GM19238 (cell line): ENCODE data around the gene PPP1R14D.

Source experiments
- DNase-seq: peaks from one replicate; pipeline ENCODE4 v3.0.0; 2011; ENCODE audit warnings: low spot score; ENCODE audit not compliant: insufficient read length

The PPP1R14D gene

DNA sequence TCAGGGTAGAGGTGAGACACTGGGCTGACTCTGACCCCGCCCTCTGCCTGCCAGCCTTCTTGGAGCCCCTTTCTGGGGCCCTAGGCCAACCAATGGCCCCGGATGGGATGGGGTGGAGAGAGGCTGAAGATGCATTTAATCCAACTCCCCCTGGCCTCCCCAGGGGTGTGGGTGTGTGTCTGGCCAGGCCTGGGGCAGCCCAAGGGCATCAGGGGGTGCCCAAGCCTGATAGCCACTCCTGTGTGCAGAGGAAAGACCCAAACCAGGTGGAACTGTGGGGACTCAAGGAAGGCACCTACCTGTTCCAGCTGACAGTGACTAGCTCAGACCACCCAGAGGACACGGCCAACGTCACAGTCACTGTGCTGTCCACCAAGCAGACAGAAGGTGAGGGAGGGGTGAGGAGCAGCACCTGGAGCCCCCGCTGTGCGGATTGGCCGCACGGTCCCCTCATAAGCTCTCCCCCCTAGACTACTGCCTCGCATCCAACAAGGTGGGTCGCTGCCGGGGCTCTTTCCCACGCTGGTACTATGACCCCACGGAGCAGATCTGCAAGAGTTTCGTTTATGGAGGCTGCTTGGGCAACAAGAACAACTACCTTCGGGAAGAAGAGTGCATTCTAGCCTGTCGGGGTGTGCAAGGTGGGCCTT is 24.9 kb upstream of the PPP1R14D start:
- no peak for DNase-seq

DNA sequence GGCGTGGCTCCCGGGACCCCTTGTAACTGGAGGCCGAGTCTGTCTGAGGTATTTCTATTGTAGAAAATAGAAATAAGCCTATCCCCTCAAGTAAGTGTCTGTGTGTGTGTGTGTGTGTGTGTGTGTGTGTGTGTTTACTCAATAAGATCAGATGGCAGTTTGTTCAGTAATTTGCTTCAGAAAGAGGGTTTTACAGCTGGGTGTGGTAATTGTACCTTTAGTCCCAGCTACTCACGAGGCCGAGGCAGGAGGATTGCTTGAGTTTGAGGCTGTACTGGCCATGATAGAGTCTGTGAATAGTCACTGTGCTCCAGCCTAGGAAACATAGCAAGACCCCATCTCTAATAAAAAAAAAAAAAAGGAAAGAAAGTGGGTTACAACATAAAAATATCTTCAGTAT is 24.0 kb upstream of the PPP1R14D start:
- no peak for DNase-seq

DNA sequence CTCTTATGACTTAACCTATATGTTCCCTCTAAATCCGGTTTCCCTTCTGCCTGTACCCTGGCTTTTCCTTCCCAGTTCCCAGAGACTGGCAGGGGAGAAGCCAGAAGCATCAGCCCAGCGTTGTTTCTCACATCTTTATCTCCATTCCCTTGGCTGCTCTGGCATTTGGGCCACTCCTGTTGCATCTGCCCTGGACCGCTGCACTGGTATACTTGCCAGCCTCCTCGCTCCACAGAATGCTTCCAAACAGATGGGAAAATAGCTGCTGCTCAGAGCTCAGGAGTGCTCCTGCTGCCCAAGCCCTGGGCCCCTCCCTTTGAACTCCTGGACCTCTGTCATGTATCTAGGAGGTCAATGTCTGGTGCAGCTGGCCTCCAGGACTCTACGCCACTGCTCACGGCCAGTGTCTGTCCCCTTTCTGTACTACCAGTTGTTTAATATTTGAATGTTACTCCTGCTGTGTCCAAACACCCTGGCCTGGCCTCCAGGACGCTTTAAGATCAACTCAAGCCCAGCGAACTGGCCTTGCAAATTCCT is 22.1 kb upstream of the PPP1R14D start:
- DNase-seq = no peak

DNA sequence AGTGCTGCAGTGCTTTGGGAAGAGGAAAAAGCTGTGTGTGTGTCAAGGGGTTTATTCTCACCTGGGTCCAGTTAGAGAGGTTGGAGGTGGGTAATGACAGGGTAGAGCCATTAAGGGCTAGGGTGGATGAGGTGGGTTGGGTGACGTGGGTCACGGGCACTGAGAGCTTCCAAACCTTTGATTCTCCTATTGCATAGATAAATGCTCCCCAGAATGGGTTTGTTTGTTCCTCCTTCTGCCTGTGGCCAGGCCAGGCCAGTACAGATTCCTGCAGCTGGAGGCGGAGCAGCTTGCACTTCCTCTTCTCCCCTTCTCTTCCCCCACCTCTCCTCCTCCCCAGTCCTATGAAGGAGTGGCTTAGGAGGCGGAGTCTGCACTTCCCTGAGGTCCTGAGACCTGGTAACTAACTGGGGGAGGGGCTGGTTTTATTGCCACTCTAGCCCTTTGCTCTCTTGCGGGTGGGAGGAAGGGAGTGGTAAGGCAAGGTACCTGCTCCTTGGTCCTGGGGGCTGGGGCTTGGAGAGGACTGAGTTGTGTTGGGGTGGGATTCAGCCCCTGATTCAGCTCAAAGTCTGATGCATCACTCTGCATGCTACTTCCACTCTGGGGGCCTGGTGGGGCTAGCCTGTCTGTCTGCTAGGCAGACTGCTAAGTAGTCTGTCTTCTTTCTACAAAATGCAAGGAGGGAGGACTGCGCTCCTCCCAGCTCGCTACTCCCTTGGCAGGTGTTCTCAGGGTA is 18.9 kb upstream of the PPP1R14D start:
- peak; percentile 71 for DNase-seq

DNA sequence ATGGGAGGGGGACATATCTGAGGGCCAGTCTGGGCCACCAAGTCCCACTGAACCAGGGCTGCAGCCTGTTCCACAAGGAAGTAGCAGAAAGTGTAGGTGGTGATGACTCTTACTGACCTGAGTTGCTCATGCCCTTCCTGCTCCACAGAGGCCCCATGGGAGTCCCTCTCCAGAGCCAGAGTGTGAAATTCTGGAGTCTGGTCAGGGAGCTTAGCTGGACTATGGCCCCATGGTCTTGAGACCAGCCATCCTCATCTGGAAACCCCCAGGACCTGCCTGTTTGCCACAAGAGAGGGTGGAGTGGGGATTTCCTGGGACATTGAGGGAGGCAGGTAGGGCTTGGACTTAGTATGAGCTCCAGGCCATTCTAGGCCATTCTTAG is 18.3 kb upstream of the PPP1R14D start:
- DNase-seq = no peak

DNA sequence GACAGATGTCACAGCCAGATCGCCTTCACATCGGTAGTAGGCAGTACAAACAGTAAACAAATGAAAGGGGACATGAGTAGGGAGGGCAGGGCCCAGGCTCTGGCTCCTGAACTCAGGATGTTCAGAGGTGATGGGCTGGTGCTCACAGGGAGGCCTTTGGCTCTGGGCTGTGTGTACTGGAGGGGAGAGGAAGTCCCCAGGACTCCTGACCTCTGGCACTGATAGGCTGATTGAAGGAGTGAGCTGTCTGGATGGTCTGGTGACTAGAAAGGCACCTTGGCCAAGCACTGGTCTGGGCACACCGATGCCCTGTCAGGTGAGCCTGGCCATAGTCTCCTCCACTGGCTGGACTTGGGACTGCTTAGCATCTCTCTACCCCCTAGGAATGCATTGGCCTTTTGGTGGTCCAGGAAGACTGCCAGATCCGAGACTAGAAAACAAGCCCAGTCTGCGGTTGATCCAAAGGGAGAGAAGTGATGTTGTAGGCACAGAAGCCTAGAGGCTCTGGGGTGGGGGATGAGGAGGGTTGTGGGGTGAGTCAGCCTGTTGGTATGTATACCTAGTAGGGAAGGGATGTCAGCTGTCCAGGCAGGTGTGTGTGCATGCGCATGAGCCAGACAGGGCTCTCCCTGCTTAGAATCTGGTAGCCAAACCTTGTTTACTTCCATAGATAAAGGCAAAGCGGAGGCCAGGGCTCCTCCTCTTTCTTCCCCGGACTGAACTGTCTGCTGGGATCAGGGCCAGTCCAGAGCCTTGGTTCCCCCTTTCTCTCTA is 17.2 kb upstream of the PPP1R14D start:
- DNase-seq = no peak

DNA sequence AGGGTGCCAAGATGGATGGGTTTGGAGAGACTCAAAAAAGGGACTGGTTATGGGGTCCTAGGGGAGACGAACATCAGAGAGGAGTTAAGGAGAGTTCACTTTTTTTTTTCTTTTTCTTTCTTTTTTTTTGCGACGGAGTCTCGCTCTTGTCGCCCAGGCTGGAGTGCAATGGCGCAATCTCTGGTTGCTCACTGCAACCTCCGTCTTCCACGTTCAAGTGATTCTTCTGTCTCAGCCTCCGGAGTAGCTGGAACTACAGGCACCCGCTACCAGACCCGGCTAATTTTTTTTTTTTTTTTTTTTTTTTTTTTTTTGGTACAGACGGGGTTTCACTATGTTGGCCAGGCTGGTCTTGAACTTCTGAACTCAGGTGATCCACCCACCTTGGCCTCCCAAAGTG is 16.5 kb upstream of the PPP1R14D start:
- no peak for DNase-seq

DNA sequence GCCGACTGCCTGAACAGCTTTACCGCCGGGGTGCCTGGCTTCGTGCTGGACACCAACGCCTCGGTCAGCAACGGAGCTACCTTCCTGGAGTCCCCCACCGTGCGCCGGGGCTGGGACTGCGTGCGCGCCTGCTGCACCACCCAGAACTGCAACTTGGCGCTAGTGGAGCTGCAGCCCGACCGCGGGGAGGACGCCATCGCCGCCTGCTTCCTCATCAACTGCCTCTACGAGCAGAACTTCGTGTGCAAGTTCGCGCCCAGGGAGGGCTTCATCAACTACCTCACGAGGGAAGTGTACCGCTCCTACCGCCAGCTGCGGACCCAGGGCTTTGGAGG is 16.2 kb upstream of the PPP1R14D start:
- DNase-seq = peak; percentile 49

DNA sequence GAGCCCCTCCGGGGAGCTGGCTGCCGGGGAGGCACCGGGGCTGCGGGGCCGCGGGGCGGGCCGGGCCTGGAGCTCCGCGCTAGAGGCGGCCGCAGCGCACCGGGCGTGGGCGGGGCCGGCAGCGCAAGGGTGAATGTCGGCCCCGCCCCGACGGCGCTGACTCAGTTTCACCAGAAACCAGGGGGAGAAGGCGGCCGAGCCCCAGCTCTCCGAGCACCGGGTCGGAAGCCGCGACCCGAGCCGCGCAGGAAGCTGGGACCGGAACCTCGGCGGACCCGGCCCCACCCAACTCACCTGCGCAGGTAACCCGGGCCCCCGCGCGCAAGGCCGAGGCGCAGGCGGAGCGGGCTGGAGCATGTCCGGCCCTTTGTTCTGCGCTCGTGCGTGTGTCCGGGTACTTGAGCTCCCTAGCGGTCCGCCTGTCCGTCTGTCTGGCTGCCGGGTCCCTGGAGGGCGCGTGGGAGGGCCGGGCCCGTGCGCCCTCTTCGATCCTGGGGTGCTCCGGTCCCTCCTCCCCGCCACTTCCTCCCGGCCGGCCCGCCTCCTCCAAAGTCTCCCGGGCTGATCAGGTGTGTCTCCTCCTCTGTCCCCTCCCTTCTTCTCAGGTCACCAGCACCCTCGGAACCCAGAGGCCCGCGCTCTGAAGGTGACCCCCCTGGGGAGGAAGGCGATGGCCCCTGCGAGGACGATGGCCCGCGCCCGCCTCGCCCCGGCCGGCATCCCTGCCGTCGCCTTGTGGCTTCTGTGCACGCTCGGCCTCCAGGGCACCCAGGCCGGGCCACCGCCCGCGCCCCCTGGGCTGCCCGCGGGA is 15.6 kb upstream of the PPP1R14D start, which contains the start of gene SPINT1:
Gene SPINT1 (plus strand): TSS at position 164 of the 811 bp plus-strand sequence. CDS start 507 bp downstream, at position 671.
- peak; percentile 65 for DNase-seq

DNA sequence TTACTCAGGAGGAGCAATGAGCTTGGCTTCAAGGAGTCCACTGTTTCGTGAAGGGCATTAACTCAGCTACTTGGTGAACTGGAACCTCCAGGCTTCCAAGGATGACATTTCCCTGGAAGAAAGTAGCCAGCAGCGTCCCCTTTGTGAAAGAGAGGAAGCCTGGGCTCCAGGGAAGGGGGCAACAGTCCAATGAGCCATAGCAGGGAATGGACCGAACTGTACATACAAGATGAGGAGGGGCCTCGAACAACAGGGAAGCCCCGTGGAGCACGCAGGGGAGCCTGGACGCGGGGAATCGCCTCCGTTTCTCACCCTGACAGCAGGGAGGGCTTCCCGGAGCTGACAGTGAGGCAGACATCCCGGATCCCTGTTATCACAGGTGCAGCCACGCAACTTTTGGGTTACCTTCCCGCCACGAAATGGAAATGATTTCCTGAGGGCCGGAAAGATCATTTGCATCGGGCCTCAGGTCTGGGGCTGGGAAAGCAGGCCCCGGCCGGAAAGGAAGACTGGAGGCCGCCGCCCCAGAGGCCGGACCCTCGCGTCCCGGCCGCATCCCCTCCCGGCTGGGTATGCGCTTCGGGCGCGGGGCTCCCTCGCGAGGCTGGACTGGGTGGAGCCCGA is 14.9 kb upstream of the PPP1R14D start:
- no peak for DNase-seq

DNA sequence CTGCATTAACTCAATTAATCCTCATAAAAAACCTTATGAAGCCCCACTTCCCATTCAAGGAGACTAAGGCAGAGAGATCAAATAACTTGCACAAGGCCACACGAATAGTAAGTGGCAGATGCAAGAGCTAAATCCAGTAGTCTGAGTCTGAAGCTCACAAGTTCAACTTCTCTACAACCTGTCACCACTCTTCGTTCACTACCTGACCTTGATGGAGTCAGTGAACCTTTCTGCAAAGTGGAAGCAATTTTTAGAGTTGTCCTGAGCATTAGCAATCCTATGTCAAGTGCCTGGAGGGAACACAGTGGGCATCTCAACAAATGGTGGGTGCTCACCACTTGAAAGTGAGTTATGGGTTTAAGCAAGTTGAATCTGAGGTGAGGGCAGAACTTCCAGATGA is 13.2 kb upstream of the PPP1R14D start:
- no peak for DNase-seq

DNA sequence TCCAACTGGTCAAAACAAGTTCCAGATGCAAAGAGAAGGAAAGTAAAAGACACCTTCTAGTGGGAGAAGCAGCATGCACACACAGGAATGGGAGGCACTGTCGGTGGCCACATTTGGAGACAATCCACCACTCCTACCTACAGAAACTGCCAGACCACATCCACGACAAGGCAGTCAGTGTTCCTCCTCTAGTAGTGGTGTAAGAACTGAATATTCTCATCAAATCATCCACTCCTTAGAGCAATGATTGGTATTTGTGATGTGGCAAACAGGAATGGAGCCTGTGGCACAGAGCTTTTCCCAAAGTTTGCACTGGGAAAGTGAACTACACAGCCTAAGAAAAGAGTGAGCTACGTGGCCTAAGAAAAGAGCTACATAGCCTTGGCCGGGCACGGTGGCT is 10.2 kb upstream of the PPP1R14D start:
- no peak for DNase-seq

DNA sequence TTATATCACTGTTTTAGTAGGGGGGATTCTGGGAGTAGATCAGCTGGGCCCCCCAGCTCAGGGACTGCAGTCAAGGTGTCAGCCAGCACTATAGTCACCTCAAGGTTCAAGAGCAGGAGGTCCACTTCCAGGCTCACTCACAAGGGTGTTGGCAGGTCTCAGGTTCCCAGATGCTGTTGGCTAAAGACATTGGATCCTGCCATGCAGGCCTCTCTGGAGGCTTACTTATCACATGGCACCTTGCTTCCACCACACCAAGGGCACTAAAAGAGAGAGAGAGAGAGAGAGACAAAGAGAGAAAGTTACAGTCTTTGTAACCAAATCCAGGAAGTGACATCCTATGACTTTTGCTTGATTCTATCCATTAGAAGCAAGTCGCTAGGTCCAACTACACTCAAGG is 7.5 kb upstream of the PPP1R14D start:
- no peak for DNase-seq

DNA sequence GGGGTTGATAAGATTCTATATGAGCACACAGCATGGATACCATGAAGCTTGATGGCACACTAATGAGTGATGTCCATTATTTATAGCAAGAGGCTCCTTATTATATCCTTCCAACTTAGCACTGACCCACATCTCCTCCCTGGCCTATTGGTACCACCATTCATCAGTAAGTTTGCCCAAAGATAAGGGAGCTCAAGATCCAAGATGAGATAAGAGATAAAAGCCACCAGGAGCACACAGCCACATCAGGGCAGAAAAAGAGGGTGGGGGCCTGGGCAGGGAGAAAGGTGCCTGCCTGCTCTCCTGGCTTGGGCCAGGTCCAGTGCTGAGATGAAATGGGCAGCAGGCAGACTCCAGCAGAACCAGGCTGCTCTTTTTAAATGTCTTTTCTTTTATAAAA is 4.4 kb upstream of the PPP1R14D start:
- DNase-seq = no peak

DNA sequence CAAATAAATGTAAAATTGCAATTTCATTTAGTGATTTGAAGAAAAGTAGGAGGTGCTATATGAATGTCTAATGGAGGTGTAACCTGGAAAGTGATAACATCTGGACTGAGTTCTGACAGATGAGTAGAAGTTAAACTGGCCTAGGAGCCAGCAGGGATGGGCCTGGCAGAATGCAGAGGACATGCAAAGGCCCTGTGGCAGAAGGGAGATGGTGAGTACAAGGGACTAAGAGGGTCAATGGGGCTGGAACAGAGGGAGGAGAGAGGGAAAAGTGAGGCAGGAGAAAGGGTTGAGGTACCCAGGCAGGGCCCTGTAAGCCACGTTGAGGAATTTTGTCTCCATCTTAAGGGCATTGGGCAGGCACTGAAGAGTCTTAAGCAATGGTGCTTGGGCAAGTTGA is 3.4 kb upstream of the PPP1R14D start:
- no peak for DNase-seq

DNA sequence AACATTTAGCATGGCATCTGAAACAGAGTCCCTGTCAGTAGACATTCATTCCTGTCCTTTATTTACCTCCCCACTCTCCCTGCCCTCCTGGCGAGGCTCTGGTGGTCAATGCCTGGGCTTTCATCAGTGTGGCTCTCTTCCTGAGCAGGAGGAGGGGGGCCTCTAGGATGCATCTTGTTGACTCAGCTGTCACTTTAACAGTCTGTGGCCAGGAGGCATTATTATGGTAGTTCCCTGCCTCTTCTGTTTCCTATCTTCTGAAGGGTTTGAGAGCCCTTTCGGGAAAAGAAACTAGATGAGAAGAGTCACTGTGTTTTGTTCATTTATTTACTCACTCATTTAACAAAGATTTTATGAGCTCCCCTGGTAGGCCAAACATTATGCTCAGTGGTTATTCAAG is 2.4 kb upstream of the PPP1R14D start:
- DNase-seq = no peak

DNA sequence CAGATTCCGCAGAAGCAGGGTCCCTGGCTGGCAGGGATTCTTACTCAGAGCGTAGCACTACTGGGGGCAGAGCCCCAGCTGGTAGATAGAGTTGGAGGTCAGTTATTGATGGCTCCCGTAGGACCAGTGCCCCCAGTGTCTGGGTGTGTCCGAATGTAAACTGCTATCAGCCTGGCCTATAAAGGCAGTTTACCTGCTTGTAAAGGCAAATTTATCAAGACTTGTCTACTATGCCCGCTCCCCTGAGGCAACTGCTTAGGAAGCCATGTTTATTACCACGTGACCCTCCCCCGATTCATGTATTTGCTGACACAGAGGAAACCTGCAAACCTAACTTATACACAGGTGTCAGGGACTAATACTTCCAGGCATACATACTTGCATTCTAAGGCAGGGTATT is 607 bp upstream of the PPP1R14D start:
- DNase-seq = no peak

DNA sequence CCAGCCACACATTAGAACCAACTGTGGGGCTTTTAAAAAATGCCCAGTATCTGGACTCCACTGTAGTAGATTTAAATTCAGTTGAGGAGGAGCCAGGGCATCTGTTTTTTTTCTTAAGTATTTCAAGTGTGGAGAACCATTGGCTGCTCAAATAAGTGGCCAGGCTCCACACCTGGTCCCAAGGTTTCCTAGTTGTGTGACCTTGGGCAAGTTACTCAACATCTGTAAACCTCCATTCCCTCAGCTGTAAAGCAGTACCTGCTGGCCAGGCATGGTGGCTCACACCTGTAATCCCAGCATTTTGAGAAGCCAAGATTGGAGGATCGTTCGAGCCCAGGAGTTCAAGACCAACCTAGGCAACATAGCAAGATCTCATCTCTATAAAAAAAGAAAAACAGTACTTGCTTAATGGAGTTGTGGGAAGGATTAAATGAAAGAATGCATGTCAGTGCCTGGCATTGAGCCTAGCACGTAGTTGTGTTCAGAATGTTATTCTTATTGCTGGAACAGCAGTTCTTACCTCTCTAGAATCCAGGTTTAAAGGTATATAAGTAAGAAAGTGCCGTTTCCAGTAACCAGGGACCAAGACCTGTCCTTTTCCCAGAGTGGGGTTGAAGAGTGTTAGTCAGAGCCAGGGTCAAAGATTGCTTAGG is 2.0 kb downstream of the PPP1R14D start:
- no peak for DNase-seq

DNA sequence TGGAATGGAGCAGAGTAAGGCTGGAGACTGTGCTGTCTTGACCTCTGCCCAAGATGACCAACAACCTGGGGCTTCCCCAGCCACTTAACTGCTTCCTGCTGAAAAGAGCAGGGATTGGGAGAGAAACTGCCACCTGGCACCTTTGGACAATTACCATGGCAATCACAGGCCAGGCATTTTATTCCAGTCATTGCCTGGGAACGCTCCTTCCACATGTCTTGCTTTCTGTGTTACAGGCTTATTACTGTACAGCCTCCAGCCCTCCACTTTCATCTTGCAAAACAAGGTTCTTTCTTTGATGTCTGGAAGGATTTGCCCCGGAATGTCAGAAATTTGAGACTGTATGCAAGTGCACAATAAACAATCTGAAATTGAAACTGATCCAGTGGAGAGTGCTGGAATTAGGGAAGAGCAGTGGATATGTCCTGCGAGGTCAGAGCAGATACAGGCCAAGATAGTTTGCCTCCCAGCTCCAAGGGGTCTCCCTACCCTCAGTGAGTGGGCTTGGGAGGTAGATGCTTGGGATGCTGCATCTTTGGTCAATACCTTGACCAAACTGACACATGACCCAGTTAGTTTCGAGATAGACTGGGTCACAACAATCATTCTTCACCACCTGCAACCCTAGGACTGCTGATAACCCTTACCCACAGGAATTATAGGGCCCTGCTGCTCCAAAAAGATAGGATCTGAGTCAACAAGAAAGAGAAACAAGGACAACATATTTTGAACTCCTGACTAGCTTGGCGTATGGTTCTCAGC is 2.7 kb downstream of the PPP1R14D start:
- no peak for DNase-seq
